Psoas muscle (tissue), 8 donors: ENCODE results near the gene UBE2E2. TPM values are rescaled to one million over a fixed set of nuclear protein-coding genes. Genes with fewer than 3 reads are reported as not detected.
A peak's percentile ranks its signal among the peaks of the same experiment; 100 is the strongest.

Experiments used
- ATAC-seq, 4 donors: fragments of 200-7000 bp; cut with Tn5 transposase; one replicate each; pipeline ENCODE4 v1.9.1; 2020; ENCODE audit warnings: moderate library complexity in 3 of 4, mild to moderate bottlenecking in 2 of 4
- DNase-seq, 2 donors: peaks; one replicate each; pipeline ENCODE4 v3.0.0-alpha.2; 2020
- H3K27ac ChIP-seq: fragments of 200-600 bp; one replicate; pipeline ENCODE4 v1.8.0; 2022
- H3K27me3 ChIP-seq, 3 donors: fragments of 200-600 bp in 1 of 3; one replicate each; pipeline versions ENCODE4 v1.6.1 to v1.8.0; 2013 to 2022; ENCODE audit warnings: low read length in 2 of 3, mild to moderate bottlenecking in 2 of 3, moderate library complexity in 1 of 3; ENCODE audit not compliant: insufficient read depth in 3 of 3
- H3K36me3 ChIP-seq, 2 donors: fragments of 200-600 bp in 1 of 2; one replicate each; pipeline versions ENCODE4 v1.6.1 to v1.8.0; 2013 to 2022; ENCODE audit warnings: low read depth in 1 of 2, mild to moderate bottlenecking in 1 of 2, moderate library complexity in 1 of 2; ENCODE audit not compliant: insufficient read depth in 1 of 2
- H3K4me1 ChIP-seq: fragments of 200-600 bp; one replicate; pipeline ENCODE4 v1.8.0; 2022
- H3K4me3 ChIP-seq: fragments of 200-600 bp; one replicate; pipeline ENCODE4 v1.8.0; 2022; ENCODE audit warnings: mild to moderate bottlenecking
- H3K9me3 ChIP-seq: fragments of 200-600 bp; one replicate; pipeline ENCODE4 v1.8.0; 2022
- CTCF ChIP-seq: fragments of 200-600 bp; IDR thresholded peaks from one replicate; pipeline ENCODE4 v1.8.0; 2022; ENCODE audit warnings: antibody characterized with exemption
- WGBS, 3 donors: extraction: QIAGEN DNeasy Blood & Tissue Kit; methylation state at CpG; one replicate each; pipeline versions ENCODE4 v1.1.6 to v1.1.7; 2013; 5-methylcytosine and 5-hydroxymethylcytosine counted together
- intact Hi-C, 2 donors: fragments of 100-400 bp; cut with DNase I; formaldehyde crosslinking; loops; one replicate each; pipeline versions ENCODE4 v1.11.0 to v1.14.2; 2022
- polyA plus RNA-seq, 3 donors: library from polyadenylated mRNA; stranded (reverse); fragments of 200-250 nt; gene quantifications; one replicate each; pipeline ENCODE4 v1.2.3, GENCODE V29; 2013
- total RNA-seq, 4 donors: library from RNA; stranded (reverse); fragmentation: NEBNext Ultra II Directional in 2 of 4; extraction: Animal tissue kit (Norgen Biotek cat#: 25700) in 2 of 4; gene quantifications; one replicate each; pipeline versions ENCODE4 v1.2.1 to v1.2.4, GENCODE V29; 2021 to 2023
- donor health status: healthy with polysubstance abuse.
- donor health status: DM: no; HTN: no; CAD: no; lungs with moderate emphysema.
- donor health status: Bipolar disorder and iron deficiency.
- donor health status: healthy.
- donor health status: DM: yes; HTN: yes; CAD: no.
- donor health status: DM: no; HTN: no; CAD: no.
- donor health status: DM: no; HTN: no; CAD: no.
- donor health status: DM: yes; HTN: yes; CAD: no.

The UBE2E2 gene
- total and polyA plus RNA-seq, 7 donors, result 12.9 to 38.2 (median 34.0) TPM

- Histone ChIP-seq H3K27me3 (no peaks in the 10 kb centered on the region), H3K36me3 (no peaks in the 10 kb centered on the region), H3K4me1 (peaks cover 5% of the 10 kb centered on the region), H3K27ac (no peak overlapping the region), H3K4me3 (no peak overlapping the region), H3K9me3 (no peaks in the 10 kb centered on the region)
- no peak for DNase-seq
- no peak for ATAC-seq
- TF ChIP-seq CTCF, result no peak
- 87% methylated on average over 3 of the region's 3 CpGs for WGBS, 3 donors
- intact Hi-C loops, result no loop called here
Measured at GRCh38 chr3:23587513-23587912, 384.4 kb downstream of the UBE2E2 start.

DNA sequence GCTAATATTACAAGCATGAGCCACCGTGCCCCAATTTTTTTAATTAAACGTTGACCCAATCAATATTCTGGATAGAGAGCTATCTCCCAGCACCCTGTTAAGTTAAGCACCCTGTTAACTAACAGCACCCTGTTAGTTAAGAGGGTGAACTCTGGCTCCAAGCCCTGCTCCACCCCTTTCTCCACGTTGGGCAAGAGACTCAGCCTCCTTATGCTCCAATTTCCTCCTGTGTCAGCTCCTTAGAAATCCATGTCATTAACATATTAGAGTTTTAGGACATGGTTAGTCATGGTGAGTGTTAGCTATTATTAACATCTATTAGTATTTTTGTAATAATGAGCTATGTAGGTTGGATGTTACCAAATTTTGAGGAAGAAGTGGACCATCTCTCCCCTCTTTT, 385.4 kb downstream of the UBE2E2 start:
- Histone ChIP-seq H3K36me3 (no peaks in the 10 kb centered on the region), H3K4me1 (peaks cover 5% of the 10 kb centered on the region), H3K9me3 (no peaks in the 10 kb centered on the region), H3K27ac (no peak overlapping the region), H3K4me3 (no peak overlapping the region), H3K27me3 (no peaks in the 10 kb centered on the region)
- WGBS, 3 donors, result 69 to 75% (median 71%) methylated on average over 3 of the region's 3 CpGs
- no peak for TF ChIP-seq CTCF
- ATAC-seq (peak in 2 of 4 donors; percentile 50 to 59), DNase-seq (no peak)
- intact Hi-C loops, result no loop called here

- ATAC-seq, result peak in 1 of 4 donors; percentile 29
- Histone ChIP-seq H3K27me3 (no peaks in the 10 kb centered on the region), H3K4me1 (peaks cover 5% of the 10 kb centered on the region), H3K27ac (no peak overlapping the region), H3K4me3 (no peak overlapping the region), H3K36me3 (no peaks in the 10 kb centered on the region), H3K9me3 (no peaks in the 10 kb centered on the region)
- DNase-seq, result no peak
- 93 to 97% (median 95%) methylated on average over 7 to 10 of the region's 10 CpGs for WGBS, 3 donors
- no peak for TF ChIP-seq CTCF
- intact Hi-C loops, result no loop called here
Measured at GRCh38 chr3:23589602-23590001, 386.5 kb downstream of the UBE2E2 start.

- Histone ChIP-seq H3K4me3 (no peak overlapping the region), H3K4me1 (peaks cover 13% of the 10 kb centered on the region), H3K27me3 (no peaks in the 10 kb centered on the region), H3K9me3 (no peaks in the 10 kb centered on the region), H3K36me3 (no peaks in the 10 kb centered on the region), H3K27ac (no peak overlapping the region)
- DNase-seq (no peak), ATAC-seq (no peak)
- WGBS, 3 donors, result 66 to 75% (median 73%) methylated on average over 8 of the region's 8 CpGs
- TF ChIP-seq CTCF, result no peak
- intact Hi-C loops, result no loop called here
Measured at GRCh38 chr3:23590424-23591273, 387.5 kb downstream of the UBE2E2 start.
